CD4-positive, alpha-beta T cell treated with Interleukin-21 for 1 hour (primary cell): ENCODE data around the gene ADARB2.

Experiments
- DNase-seq: peaks from one replicate; pipeline ENCODE4 v3.0.0-alpha.2; 2020

The ADARB2 gene

DNA sequence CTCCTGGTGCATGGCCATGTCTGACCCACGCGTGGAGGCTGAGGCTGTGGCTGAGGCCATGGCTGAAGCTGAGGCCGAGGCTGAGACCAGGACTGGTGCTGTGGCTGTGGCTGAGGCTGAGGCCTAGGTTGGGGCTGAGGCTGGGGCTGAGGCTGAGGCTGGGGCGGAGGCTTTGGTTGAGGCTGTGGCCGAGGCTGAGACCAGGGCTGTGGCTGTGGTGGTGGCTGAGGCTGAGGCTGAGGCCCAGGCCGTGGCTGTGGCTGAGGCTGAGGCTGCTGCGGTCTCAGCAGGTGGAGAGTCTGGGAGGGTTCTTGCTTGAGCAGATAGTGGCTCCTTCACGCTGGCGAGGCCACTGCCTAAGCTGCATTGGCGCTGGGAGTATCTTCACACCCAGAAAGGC is 604.7 kb downstream of the ADARB2 start:
- DNase-seq, result no peak

DNA sequence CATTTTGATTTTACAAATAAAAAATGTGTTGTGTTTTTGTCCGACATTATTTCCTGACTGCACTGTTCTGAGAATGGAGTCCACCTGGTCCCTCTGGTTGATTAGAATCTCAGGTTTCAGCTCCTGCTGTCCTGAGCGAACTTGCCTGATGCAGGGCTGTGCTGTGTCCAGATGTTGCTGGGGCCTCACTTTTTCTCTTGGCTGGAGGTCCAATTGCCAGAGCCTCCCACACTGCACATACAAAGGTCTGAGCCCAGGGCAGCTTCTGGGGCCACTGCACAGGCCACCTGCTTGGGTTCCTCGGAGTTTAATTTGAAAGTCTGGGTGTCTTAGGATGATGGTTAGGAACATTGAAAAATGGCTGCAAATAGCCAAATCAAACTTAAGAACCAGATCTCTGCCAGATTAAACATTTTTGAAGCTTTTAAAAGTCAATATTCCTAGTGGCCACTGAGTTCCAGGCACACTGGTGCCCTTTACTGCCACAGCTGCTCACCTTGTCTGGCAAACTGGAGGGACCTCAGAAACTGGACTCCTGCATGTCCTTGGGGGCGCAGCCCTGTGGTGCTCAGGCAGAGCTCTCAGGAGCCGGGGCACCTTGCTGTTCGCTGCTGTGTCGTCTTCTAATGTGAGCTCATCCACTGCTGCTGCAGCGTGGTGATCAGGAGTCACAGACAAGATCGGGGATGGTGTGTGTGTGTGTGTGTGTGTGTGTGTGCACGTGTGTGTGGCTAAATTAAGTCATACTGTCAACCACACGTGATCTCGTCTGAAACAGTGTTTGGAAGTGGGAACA is 606.1 kb downstream of the ADARB2 start:
- DNase-seq, result no peak

DNA sequence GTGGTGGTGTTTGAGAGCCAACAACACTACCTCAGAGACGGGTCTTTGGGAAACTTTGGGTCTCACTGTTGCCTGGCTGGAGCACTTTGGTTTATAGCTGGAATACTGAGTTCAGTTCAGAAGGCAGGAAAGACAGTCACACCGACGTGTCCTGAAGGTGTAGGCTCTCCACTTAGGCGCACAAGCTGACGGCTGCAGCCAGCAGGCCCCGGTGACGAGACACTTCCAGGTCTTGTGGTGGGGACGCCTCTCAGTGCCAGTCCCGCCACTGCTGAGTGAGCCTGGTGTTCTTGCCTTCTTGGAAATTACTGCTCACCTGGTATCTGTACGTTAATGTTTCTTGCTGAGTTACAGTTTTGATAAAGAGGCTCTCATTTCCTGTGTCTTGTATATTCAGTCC is 607.1 kb downstream of the ADARB2 start:
- no peak for DNase-seq

DNA sequence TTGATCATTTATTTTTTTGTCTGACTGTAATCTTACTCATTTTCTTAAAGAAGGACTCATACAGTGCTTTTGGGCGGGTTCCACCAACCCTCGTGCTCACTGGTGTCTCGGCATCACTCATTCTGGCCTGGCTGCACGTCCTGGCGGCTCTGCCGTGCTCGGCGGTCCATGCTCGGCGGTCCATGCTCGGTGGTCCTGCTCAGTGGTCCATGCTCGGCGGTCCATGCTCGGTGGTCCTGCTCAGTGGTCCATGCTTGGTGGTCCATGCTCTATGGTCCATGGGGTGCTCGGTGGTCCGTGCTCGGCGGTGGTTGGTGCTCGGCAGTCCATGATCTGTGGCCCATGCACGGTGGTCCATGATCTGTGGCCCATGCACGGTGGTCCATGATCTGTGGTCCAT is 608.7 kb downstream of the ADARB2 start:
- DNase-seq, result no peak

DNA sequence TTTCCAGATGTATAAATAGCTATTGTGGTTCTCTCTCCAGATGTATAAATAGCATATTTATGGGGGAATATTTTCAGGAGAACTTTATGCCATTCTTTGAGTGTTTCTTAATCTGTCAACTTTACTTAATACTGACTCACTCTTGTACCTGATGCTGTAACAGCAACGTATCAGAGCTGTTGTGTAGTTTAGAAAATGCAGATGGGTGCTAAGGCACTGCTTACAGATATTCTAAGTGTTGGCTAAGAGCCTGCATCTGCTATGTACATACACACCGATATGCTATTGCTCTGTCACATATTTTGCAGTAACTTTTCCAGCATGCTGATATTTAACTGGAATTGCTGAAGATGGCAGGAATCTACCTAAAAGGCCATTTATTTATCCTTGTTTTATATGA is 609.2 kb downstream of the ADARB2 start:
- DNase-seq, result no peak

DNA sequence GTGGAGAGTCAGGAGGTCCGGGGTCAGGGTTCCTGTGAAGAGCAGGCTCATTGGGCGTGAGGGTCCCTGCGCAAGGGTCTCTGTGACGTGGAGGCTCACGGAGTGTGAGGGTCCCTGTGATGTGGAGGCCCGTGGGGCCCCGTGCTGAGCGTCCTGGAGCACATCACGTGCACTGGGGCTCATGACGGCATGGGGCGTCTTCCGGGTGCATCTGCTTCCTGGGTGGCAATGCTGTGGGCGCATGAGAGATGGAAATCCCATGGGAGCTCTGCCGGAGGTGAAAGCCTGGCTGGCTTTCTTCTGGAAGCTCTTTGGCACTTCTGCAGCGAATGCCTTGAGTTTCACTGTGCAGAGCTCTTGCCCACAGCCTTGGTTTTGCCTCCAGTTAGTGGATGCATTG is 609.7 kb downstream of the ADARB2 start:
- no peak for DNase-seq
